Common myeloid progenitor, CD34-positive (primary cell): ENCODE results near the gene PRKCA.

ENCODE experiments used
- CTCF ChIA-PET: fragments of 350-600 bp; sonication (Branson Sonifier 250); formaldehyde crosslinking; loops from one replicate; lab custom pipeline; 2021; ENCODE audit warnings: antibody characterized with exemption; lab: Charles Lee
- POLR2A ChIA-PET: fragments of 350-600 bp; sonication (Branson Sonifier 250); formaldehyde crosslinking; loops from one replicate; lab custom pipeline; 2021; ENCODE audit warnings: antibody characterized with exemption; lab: Charles Lee
- DNase-seq, 3 donors: peaks; one replicate each; pipeline versions ENCODE4 v3.0.0 to v3.0.0-alpha.2; 2013
- H3K27ac ChIP-seq, 2 experiments: 1 replicate in 1 of 2; 2 replicates in 1 of 2; pipeline ENCODE4 v1.7.0; 2013; ENCODE audit warnings: inconsistent platforms in 2 of 2, low read length in 2 of 2, mild to moderate bottlenecking in 2 of 2, low read depth in 1 of 2, moderate library complexity in 1 of 2; ENCODE audit not compliant: severe bottlenecking in 2 of 2, insufficient read depth in 1 of 2, poor library complexity in 1 of 2
- H3K27me3 ChIP-seq, 5 experiments: replicated peaks in 2 of 5; 1 replicate in 3 of 5; 2 replicates in 2 of 5; pipeline versions ENCODE4 v1.6.1 to v1.7.0; 2013; ENCODE audit warnings: low read length in 4 of 5, mild to moderate bottlenecking in 2 of 5, moderate library complexity in 2 of 5, inconsistent platforms in 1 of 5; ENCODE audit not compliant: insufficient read depth in 5 of 5, control insufficient read depth in 4 of 5
- H3K36me3 ChIP-seq, 4 experiments: 1 replicate in 2 of 4; 2 replicates in 2 of 4; pipeline versions ENCODE4 v1.6.1 to v1.7.0; 2013; ENCODE audit warnings: low read length in 3 of 4, control low read depth in 1 of 4, mild to moderate bottlenecking in 1 of 4; ENCODE audit not compliant: control insufficient read depth in 4 of 4, insufficient read depth in 4 of 4
- H3K4me1 ChIP-seq, 4 experiments: 1 replicate in 3 of 4; 2 replicates in 1 of 4; pipeline versions ENCODE4 v1.6.1 to v1.7.1; 2013; ENCODE audit warnings: low read length in 3 of 4, mild to moderate bottlenecking in 3 of 4, control low read depth in 1 of 4, inconsistent platforms in 1 of 4, moderate library complexity in 1 of 4; ENCODE audit not compliant: control insufficient read depth in 4 of 4, insufficient read depth in 4 of 4; ENCODE audit errors: control extremely low read depth in 1 of 4
- H3K4me3 ChIP-seq, 7 experiments: 1 replicate in 4 of 7; 2 replicates in 3 of 7; pipeline versions ENCODE4 v1.5.1 to v1.7.0; 2013; ENCODE audit warnings: mild to moderate bottlenecking in 7 of 7, low read length in 6 of 7, moderate library complexity in 6 of 7, inconsistent platforms in 2 of 7, low read depth in 2 of 7, control low read depth in 1 of 7; ENCODE audit not compliant: insufficient read depth in 4 of 7, control insufficient read depth in 1 of 7; ENCODE audit errors: extremely low read depth in 1 of 7
- H3K9me3 ChIP-seq, 5 experiments: 1 replicate in 4 of 5; 2 replicates in 1 of 5; pipeline versions ENCODE4 v1.6.1 to v1.7.1; 2013; ENCODE audit warnings: low read length in 4 of 5, mild to moderate bottlenecking in 2 of 5, inconsistent platforms in 1 of 5, low read depth in 1 of 5, moderate library complexity in 1 of 5; ENCODE audit not compliant: control insufficient read depth in 4 of 5, insufficient read depth in 2 of 5; ENCODE audit errors: control extremely low read depth in 1 of 5
- WGBS: methylation state at CpG from one replicate; pipeline ENCODE4 v1.1.5; 2013; ENCODE audit not compliant: insufficient coverage; 5-methylcytosine and 5-hydroxymethylcytosine counted together

The PRKCA gene

DNA sequence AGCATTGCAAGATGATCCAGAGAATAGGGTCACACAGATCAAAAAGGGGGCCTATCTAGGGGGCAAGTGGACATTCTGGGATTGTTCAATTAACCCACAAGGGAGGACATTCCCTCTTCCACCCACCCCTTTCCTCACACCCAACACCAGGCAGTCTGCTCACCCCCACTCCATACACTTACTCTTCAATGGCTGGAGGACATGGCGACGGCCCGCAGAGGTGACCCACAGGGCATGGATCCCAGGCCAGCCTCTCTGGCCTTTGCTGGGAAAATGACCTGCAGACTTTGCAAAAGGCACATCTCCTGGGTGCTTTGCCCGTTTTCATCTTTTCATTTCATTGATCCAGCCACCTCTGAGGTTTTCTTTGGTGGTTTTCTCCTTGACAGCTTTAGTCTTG lies 530.8 kb downstream of the PRKCA start:
- 93% methylated on average over 4 of the region's 4 CpGs for WGBS
- H3K27ac ChIP-seq: no peak overlapping the region
- ChIA-PET CTCF (no interaction called here), POLR2A (no interaction called here)
- H3K27me3 ChIP-seq: peaks cover 0 to 92% (median 46%) of the 10 kb centered on the region in 5 experiments
- peaks cover 0 to 6% (median 4%) of the 10 kb centered on the region in 4 experiments for H3K4me1 ChIP-seq
- DNase-seq: no peak
- no peak overlapping the region for H3K4me3 ChIP-seq
- peaks cover 0 to 2% (median 0%) of the 10 kb centered on the region in 5 experiments for H3K9me3 ChIP-seq
- no peaks in the 10 kb centered on the region for H3K36me3 ChIP-seq

DNA sequence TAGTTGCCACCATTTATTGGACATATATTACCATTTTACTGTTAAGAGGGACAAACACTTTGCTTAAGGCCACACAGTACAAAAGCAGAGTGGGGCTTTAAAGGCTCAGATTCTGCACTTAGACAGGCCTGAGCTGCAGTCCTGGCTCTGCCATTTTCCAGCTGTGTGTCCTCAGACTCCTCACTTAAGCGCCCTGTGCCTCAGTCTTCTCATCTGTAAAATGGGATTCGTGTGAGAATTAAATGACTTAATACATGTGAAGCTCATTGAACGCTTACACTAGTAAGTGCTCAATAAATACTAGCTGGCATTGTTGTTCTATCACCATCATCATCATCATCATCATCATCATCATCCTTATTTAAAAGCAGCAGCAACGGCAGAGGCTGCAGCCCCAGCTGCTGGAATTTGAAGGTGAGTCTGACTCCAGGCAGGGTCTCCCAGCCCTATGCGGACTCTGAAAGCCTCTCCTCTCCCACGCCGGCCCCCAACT lies 532.1 kb downstream of the PRKCA start:
- POLR2A ChIA-PET: no interaction called here

DNA sequence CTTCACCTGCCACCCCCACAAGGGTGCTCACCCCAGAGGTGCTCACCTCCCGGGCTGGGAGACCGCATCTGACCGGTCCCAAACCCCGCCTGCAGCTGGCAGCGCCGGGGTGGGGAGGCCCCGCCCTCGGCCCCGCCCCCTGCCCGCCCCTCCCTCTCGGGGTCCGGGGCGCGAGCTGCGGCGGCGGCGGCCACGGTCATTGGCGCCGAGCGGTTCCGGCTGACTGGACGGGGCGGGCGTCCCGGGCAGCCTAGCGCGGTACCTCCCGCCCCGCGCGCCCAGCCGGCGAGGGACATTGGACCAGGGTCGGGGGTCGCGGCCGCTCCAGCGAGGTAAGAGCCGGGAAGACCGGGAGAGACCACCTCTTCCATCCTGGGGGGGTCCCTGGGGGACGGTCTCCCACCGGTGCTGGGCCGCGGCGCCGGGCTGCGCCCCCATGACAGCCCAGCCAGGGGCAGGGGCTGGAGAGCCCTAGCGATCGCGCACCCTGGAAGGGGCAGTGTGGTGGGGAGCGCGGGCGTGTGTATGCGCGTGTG lies 532.6 kb downstream of the PRKCA start, which contains the start of gene CACNG5:
Gene CACNG5 (plus strand): TSS at position 199 of the 536 bp plus-strand sequence. CDS start 42,216 bp downstream, outside the sequence.
- H3K27me3 ChIP-seq: peaks cover 0 to 95% (median 46%) of the 10 kb centered on the region in 5 experiments
- H3K4me3 ChIP-seq: no peak within 1 kb of the TSS
- no peak within 1 kb of the TSS for H3K27ac ChIP-seq
- no peaks in the 10 kb centered on the region for H3K36me3 ChIP-seq
- WGBS: 10% methylated on average over 40 of the region's 57 CpGs
- peaks cover 0 to 5% (median 3%) of the 10 kb centered on the region in 4 experiments for H3K4me1 ChIP-seq
- ChIA-PET POLR2A (no interaction called here), CTCF (no interaction called here)
- DNase-seq: no peak
- H3K9me3 ChIP-seq: peaks cover 0 to under 1% (median 0%) of the 10 kb centered on the region in 5 experiments

More for the DNA sequence above, 532.1 kb downstream of the PRKCA start:
- no peak overlapping the region for H3K4me3 ChIP-seq
- H3K27ac ChIP-seq: no peak overlapping the region
- H3K36me3 ChIP-seq: no peaks in the 10 kb centered on the region
- DNase-seq: no peak
- H3K4me1 ChIP-seq: peaks cover 0 to 5% (median 4%) of the 10 kb centered on the region in 4 experiments
- CTCF ChIA-PET: no interaction called here
- H3K27me3 ChIP-seq: peaks cover 0 to 91% (median 46%) of the 10 kb centered on the region in 5 experiments
- 33% methylated on average over 3 of the region's 7 CpGs for WGBS
- peaks cover 0 to 2% (median 0%) of the 10 kb centered on the region in 5 experiments for H3K9me3 ChIP-seq

DNA sequence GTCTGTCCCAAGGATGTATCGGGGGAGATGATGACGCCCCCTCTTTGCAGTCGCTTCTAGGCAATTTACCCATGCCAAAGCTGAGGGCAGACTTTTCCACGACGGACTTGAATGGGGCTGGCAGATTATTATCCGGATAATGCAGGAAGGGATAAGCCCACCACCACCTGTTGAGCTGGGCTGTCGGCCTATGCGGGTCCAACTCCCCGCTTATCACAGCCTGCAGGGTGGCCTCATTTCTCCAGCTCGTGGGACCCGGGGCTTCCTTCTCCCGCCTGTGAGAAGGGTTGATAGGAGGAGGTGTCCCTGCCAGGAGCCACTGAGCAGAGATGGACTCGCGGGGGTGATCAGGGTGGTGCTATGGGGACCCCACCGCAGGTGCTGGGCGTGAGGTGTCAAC lies 533.1 kb downstream of the PRKCA start:
- 44% methylated on average over 14 of the region's 16 CpGs for WGBS
- no peaks in the 10 kb centered on the region for H3K36me3 ChIP-seq
- H3K4me1 ChIP-seq: no peaks in the 10 kb centered on the region
- ChIA-PET CTCF (no interaction called here), POLR2A (no interaction called here)
- H3K27me3 ChIP-seq: peaks cover 0 to 96% (median 46%) of the 10 kb centered on the region in 5 experiments
- no peaks in the 10 kb centered on the region for H3K9me3 ChIP-seq
- DNase-seq: no peak
- H3K27ac ChIP-seq: no peak overlapping the region
- H3K4me3 ChIP-seq: no peak overlapping the region

DNA sequence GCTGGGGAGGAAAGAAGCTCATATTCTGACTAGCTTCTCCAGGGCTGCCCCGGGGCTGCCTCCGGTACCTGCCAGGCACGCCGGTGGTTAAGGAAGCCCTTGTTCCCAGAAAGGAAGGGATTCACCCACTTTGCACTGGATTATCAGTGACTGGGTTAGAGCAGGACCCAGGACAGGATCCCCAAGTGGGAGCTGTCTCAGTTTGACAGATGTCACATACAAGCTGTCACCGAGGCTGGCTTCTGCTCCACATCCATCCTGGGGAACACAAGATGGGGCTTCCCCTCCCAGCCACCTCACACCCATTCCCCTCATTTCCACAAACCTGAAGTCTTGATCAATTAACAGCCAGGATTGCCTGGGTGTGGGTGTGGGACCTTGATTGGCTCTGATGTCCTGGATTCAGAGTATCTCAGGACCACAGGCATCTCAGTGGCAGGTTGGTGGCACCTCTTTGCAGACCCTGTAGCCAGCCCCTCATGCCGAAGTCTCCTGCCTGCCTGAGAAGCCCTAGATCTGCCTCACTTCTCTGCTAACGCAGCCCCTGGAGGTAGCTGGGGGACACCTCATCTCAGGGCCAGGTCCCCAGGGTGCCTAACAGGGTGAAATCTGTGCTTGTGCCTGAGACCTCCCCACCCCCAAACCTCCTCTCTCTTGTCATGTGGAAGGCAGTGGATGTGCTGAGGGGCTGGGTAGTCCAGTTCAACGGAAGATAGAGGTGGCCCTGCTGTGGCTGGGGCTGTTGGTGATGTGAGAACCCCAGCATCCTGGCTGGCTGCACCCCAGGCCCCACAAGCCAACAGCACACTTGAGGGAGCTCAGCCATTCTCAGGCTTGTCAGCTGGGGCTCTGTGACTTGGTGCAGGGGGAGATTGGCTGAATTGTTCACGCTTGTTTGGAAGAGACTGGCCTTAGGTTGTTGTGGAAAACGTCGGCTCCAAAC lies 533.9 kb downstream of the PRKCA start:
- ChIA-PET CTCF (no interaction called here), POLR2A (no interaction called here)
- H3K27me3 ChIP-seq: peaks cover 0 to 98% (median 44%) of the 10 kb centered on the region in 5 experiments
- 84% methylated on average over 8 of the region's 11 CpGs for whole genome bisulfite sequencing
- no peaks in the 10 kb centered on the region for H3K9me3 ChIP-seq
- H3K27ac ChIP-seq: no peak overlapping the region
- no peak overlapping the region for H3K4me3 ChIP-seq
- no peak for DNase-seq
- H3K36me3 ChIP-seq: no peaks in the 10 kb centered on the region
- no peaks in the 10 kb centered on the region for H3K4me1 ChIP-seq

DNA sequence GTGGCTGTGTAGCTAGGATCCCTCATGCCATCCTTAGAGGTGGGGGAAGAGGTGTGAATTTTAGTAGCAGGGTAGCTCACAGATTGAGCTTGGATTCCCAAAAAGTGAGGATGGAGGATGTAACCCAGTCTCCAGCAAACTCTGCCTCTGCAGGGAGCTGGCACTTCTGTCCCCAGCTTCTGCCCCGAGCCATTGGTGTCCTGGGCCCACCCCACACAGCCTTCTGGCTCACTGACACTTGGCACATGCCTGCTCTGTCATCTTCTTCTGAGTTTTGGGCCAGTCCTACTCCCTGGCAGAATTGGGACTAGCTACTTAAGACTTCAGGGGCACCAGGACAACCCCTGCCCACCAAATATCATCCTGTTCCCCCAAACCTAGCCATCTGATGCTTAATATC lies 534.8 kb downstream of the PRKCA start:
- H3K36me3 ChIP-seq: no peaks in the 10 kb centered on the region
- H3K9me3 ChIP-seq: no peaks in the 10 kb centered on the region
- H3K4me1 ChIP-seq: no peaks in the 10 kb centered on the region
- 92% methylated on average over 1 of the region's 1 CpG for WGBS
- ChIA-PET CTCF (no interaction called here), POLR2A (no interaction called here)
- no peak overlapping the region for H3K27ac ChIP-seq
- peaks cover 0 to 98% (median 43%) of the 10 kb centered on the region in 5 experiments for H3K27me3 ChIP-seq
- H3K4me3 ChIP-seq: no peak overlapping the region
- DNase-seq: no peak
